CD4-positive, alpha-beta T cell treated with Interferon gamma for 1 hour (primary cell): ENCODE data around the gene PIK3IP1.
A peak's percentile ranks its signal among the peaks of the same experiment; 100 is the strongest.

Experiments
- DNase-seq: peaks from one replicate; pipeline ENCODE4 v3.0.0-alpha.2; 2020

The PIK3IP1 gene

DNA sequence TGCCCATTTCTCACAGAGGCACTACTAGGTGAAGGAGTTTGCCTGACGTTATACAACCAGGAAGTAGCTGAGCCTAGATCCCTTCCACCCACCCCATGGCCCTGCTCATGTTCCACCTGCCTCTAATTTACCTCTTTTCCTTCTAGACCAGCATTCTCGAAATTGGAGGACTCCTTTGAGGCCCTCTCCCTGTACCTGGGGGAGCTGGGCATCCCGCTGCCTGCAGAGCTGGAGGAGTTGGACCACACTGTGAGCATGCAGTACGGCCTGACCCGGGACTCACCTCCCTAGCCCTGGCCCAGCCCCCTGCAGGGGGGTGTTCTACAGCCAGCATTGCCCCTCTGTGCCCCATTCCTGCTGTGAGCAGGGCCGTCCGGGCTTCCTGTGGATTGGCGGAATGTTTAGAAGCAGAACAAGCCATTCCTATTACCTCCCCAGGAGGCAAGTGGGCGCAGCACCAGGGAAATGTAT, 14.1 kb downstream of the PIK3IP1 start:
- no peak for DNase-seq

DNA sequence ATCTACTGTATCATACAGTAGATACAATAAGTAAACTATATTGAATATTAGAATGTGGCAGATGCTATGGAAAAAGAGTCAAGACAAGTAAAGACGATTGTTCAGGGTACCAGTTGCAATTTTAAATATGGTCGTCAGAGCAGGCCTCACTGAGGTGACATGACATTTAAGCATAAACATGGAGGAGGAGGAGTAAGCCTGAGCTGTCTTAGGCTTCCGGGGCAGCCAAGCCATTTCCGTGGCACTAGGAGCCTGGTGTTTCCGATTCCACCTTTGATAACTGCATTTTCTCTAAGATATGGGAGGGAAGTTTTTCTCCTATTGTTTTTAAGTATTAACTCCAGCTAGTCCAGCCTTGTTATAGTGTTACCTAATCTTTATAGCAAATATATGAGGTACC, 14.5 kb downstream of the PIK3IP1 start:
- DNase-seq, result no peak

DNA sequence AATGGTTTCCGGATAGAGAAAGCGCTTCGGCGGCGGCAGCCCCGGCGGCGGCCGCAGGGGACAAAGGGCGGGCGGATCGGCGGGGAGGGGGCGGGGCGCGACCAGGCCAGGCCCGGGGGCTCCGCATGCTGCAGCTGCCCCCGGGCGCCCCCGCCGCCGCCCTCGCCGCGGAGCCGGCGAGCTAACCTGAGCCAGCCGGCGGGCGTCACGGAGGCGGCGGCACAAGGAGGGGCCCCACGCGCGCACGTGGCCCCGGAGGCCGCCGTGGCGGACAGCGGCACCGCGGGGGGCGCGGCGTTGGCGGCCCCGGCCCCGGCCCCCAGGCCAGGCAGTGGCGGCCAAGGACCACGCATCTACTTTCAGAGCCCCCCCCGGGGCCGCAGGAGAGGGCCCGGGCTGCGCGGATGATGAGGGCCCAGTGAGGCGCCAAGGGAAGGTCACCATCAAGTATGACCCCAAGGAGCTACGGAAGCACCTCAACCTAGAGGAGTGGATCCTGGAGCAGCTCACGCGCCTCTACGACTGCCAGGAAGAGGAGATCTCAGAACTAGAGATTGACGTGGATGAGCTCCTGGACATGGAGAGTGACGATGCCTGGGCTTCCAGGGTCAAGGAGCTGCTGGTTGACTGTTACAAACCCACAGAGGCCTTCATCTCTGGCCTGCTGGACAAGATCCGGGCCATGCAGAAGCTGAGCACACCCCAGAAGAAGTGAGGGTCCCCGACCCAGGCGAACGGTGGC, 15.7 kb downstream of the PIK3IP1 start:
- DNase-seq, result no peak

DNA sequence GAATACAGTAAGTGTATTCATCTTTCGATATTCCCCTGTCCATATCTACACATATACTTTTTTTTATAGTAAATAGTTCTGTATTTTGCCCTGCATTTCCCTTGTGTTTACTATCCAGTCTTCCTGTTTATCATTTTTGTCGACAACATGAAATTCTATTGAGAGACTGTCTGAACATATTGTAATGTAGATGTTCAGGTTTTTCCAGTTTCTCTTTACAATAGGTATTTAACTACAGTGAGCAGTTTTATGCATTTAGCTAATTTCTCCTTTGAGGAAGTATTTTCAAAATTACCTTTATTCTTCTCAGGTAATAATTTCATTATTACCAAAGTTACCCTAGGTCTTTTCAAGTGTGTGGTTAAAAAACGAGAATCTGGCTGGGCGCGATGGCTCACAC, 16.7 kb downstream of the PIK3IP1 start:
- no peak for DNase-seq

DNA sequence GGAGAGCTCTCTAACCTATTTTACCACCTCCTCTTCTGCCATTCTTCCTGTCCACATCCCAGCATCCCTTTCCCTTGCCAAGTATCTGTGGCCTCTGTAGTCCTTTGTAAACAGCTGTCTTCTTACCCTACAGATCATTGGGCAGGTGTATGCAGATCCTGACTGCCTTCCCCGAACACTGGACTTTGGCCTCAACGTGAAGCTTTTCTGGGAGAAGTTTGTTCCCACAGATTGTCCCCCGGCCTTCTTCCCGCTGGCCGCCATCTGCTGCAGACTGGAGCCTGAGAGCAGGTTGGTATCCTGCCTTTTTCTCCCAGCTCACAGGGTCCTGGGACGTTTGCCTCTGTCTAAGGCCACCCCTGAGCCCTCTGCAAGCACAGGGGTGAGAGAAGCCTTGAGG, 17.3 kb downstream of the PIK3IP1 start:
- DNase-seq, result no peak

DNA sequence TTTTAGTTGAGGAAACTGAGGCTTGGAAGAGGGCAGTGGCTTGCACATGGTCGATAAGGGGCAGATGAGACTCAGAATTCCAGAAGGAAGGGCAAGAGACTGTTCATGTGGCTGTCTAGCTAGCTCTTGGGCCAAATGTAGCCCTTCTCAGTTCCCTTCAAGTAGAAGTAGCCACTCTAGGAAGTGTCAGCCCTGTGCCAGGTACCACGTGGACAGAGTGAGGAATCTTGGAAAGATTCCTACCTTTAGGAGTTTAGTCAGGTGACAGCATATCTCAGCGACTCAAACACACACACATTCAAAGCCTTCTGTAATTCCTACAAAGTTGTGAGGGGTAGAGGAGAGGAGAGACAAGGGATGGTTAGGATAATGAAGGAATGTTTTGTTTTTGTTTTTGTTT, 18.3 kb downstream of the PIK3IP1 start:
- no peak for DNase-seq

DNA sequence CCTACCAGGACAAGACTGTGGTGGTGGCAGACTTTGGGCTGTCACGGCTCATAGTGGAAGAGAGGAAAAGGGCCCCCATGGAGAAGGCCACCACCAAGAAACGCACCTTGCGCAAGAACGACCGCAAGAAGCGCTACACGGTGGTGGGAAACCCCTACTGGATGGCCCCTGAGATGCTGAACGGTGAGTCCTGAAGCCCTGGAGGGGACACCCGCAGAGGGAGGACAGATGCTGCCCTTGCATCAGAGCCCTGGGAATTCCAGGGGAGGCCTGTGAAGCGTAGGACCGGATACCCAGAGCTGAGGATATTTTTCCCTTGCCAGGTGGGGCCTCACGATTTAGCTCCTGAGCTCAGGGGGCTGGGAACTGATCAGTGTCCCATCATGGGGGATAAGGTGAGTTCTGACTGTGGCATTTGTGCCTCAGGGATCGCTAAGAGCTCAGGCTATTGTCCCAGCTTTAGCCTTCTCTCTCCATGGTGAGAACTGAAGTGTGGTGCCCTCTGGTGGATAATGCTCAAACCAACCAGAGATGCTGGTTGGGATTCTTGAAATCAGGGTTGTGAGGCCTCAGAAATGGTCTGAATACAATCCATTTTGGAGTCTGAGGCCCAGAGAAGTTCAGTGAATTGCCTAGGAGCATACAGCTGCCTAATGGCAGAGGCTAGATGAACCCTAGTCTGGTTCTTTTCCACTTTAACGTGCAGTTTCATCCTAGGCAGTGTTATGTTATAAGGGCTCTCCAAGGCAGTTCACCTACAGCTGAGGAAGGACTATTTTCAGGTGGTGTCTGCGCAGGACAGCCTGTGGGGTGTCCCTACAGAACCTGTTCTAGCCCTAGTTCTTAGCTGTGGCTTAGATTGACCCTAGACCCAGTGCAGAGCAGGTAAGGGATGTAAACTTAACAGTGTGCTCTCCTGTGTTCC, 19.5 kb downstream of the PIK3IP1 start:
- DNase-seq, result peak; percentile 54

DNA sequence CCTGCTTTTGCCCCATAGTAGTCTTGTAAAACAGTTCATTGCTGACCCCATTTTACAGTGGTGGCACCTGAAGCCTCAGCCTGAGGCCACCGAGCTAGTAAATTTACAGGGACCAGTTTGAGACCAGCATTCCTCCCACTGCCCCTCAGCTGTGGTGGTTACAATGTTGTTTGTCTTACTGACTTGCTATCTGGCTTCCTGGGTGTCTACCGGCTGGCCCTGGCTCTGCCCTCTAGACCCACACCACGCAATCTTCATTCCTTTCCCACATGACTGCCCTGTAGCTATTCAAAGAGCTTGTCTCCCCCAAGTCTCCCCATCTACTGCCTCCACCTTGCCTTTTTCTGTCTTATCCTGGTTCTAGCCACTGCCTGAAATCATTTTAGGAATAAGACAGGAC, 20.8 kb downstream of the PIK3IP1 start:
- DNase-seq, result no peak

DNA sequence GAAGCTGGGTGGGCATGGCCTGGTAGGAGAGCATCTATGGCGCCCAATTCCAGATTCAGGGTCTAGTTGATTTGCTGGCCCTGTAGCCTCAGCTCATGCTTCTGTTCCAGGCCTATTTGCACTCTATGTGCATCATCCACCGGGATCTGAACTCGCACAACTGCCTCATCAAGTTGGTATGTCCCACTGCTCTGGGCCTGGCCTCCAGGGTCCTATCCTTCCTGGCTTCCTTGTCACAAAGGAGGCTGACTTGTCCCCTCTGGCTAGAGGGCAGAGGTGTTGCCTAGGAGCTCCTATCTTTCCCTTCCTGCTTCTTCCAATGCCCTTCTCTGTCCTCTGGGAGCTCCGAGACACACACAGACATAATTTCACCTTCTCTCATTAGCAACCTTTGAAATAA, 21.3 kb downstream of the PIK3IP1 start:
- DNase-seq, result no peak

DNA sequence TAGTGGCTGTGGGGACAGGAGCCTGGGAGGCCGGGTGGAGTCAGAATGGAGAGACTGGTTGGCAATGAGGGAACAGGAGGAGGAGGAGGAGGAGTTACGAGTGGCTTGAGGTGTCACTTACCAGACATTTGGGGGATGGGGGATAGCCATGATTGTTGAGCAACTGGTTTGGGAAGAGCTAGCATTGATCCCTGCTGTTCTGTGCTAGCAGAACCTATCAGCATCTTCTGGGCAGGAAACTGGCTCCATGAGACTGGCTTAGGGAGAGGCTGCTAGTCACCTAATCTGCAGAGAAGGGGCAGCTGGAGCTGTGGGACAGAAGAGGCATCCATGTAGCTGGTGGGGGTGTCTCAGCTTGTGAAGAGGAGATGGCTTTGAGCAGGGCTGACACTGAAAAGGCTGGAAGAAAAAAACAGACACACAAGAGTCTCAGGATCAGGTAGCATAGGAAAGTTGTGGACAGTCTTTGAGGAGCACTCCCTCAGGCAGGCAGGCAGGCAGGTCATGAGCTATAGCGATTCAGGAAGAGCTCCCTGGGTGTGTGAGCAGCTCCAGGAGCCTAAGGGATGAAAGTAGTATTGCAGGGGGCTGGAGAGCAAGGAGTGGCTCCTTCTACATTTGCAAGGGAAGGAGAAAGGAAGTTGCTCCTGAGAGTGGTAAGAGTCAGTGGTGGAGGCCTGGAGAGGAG, 22.3 kb downstream of the PIK3IP1 start:
- DNase-seq, result no peak

DNA sequence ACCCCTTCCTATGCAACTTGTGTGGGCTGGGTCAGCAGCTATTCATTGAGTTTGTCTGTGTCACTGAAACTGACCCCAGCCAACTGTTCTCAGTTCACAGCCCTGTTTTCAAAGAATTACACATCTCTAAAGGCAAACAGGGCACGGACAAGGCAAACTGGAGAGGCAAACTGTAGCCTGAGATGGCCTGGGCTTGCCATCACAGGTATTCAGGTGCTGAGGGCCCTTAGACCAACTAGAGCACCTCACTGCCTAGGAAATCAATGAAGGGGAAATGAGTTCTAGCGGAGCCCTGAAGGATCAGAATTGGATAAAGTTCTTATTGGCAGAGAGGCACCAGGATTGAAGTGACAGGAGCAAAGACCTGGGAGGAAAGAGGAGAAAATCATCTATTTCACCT, 24.0 kb downstream of the PIK3IP1 start:
- no peak for DNase-seq

DNA sequence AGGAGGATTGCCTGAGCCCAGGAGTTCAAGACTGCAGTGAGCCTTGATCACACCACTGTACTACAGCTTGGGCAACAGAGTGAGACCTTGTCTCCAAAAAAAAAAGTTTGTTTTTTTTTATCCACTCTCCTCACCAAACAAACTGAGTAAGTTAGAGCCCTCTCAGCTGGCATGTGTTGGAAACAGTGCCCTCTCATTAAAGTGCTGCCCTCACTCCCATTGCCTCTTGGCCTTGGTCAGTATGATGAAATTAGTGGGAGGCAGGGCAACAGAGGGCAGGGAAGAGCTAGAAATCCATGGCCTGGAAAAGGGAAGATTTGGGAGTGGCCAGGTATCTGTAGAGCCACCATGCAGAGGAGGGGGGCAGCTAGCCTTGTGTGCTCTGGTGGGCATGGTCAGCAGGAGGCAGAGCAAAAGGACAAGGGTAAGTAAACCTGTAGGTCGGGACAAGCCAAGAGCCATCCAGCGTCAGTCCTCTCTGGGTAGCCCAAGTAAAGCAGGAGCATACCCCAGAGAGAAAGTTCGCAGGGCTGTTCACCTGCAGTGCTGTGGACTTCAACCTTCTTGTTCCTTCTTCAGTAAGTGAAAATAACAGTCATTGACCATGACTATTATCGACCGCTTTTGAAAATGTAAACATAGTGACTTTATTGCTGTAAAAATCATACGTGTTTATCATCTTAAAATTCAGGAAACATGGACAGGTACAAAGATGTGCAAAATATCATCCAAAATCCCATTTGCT, 28.2 kb downstream of the PIK3IP1 start:
- DNase-seq, result no peak

DNA sequence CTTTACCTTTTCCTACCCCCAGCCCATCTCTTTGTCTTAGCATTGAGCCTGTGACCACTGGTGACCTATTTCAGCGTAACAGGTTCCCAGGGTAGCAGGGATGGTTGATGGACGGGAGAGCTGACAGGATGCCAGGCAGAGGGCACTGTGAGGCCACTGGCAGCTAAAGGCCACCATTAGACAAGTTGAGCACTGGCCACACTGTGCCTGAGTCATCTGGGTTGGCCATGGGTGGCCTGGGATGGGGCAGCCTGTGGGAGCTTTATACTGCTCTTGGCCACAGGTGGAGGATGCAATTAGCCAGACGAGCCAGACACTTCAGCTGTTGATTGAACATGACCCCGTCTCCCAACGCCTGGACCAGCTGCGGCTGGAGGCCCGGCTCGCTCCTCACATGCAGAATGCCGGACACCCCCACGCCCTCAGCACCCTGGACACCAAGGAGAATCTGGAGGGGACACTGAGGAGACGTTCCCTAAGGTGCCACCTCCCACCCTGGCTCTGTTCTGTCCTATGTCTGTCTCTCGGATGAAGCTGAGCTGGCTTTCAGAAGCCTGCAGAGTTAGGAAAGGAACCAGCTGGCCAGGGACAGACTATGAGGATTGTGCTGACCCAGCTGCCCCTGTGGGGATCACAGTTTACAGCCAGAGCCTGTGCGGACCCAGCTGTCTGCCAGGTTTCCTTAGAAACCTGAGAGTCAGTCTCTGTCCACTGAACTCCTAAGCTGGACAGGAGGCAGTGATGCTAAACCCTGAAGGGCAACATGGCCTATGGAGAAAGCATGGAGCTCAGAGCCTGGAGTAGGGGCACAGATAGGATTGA, 29.8 kb downstream of the PIK3IP1 start:
- no peak for DNase-seq

DNA sequence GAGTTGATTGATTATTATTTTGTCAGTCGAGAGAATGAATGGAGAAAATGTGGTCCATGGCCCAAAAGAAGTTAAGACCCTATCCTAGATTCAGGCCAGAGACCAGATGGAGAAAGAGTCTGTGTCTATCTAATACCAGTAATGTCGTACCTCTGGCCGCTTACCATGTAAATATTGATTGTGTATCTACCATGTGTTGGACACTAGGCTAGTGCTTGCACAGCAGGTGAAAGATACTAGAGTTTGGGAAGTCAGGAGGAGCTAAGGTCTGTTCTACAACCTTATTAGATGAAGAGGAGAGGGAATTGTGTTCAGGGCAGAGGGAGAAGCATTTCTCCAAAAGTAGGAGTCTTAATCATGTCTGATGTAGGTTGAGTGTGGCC, 31.8 kb downstream of the PIK3IP1 start:
- no peak for DNase-seq

DNA sequence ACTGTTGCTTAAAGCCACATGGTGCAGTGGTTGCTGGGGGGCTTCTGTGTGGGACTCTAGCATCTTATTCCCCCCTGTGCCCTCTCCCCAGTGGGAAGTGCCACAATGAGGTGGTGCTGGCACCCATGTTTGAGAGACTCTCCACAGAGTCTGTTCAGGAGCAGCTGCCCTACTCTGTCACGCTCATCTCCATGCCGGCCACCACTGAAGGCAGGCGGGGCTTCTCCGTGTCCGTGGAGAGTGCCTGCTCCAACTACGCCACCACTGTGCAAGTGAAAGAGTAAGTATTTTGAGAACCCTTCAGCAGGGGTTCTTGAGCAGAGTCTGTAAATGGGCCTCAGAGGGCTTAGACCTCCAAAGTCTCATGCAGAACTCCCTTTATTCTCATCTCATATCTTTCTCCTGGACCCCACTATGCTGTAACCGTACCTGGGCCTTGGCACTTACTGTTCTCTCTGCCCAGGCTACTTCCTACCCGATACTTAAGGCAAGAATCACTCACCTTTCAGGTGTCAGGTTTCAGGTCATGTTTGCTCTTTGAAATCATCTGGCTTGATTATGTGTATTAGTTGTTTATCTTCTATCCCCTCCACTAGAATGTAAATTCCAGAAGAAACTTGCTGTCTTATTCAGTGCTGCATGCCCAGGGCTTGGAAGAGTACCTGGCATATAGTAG, 32.4 kb downstream of the PIK3IP1 start:
- no peak for DNase-seq

DNA sequence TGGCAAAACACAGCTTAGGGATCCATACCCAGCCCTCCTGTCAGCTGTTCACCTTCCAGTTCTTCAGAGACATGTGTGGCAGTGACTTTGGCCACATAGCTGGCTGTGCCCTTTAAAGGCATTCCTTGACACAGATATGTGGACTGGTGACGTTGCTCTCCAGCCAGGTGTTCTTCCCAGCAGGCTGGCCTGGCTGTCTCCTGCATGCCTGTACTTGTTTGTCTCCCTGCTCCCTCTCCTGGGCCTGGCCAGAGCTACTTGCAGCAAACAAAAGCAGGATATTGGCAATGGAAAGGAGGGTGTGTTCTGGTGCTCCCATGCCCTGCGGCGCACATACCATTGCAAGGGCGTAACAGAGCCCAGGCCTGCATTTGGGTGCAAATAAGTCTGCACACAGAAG, 38.3 kb downstream of the PIK3IP1 start:
- no peak for DNase-seq

DNA sequence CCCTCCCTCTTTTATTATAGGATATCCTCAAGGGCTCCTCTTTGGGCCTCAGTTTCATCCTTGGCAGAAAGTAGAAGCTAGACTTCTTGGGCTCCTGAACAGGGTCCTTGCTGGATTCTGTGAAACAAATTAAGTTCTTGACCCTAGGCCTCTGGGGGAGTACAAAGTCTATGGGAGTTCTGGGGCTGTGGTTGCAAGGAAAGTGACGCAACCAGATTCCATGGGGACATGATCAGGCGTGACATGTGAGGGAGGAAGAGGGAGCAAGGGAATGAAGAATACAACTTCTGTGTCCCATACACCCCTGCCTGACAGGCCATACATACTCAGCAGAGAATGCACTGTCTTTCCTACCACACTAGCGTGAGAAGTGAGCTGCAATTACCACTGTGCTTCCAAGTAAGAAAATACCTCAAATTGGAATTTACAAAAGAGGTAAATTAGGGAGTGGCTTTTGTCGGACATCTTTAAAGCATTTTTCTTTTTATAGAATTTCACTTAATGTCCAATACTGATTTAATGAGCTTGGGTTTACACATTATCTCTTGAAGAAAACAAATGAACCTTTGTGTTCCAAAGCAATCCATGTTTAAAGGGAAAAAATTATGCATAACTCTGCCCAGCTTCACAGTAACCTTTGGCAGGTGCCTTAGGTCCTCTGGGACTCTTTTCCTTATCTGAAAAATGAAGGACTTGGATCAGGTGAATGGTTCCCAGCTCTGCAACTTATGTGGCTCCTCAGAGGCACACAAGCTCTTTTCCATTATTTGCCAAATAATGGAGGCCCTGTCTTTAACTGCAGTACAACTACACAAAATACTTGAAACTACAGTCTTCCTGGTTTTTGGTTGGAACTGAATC, 41.3 kb downstream of the PIK3IP1 start:
- no peak for DNase-seq

DNA sequence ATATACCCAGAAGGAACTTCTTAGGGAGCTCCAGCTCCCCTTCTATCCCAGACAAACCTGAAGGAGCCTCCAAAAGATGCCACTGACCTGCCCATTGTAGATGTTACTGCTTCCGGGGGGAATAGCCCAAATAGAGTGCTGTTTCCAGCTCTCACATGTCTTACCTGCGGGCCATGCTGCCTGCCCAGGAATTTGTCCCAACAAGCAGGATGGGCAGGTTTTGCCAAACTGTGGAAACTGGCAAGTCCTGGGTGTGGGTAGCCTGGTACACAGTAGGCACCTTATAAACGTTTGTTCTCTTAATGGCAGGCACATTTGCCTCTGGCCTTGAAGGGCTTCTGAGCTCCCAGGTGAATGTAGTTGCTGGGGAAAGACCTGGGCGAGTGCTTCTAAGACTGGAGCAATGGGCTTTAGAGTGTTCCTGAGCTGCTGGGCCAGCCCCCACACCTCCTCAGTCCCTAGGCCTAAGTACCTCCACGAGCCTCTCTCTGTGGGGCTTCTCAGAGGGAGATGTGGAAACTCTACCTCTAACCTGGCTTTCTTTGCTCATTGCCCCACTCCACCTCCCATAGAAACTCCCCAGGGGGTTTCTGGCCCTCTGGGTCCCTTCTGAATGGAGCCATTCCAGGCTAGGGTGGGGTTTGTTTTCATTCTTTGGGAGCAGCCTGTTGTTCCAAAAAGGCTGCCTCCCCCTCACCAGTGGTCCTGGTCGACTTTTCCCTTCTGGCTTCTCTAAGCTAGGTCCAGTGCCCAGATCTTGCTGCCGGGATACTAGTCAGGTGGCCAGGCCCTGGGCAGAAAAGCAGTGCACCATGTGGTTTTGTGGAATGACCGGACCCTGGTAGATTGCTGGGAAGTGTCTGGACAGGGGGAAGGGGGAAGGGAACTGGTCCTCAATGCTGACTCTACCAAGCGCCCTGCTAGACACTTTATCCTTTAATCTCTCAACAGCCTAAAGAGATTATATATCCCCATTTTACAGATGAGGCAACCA, 43.0 kb downstream of the PIK3IP1 start:
- DNase-seq, result no peak

DNA sequence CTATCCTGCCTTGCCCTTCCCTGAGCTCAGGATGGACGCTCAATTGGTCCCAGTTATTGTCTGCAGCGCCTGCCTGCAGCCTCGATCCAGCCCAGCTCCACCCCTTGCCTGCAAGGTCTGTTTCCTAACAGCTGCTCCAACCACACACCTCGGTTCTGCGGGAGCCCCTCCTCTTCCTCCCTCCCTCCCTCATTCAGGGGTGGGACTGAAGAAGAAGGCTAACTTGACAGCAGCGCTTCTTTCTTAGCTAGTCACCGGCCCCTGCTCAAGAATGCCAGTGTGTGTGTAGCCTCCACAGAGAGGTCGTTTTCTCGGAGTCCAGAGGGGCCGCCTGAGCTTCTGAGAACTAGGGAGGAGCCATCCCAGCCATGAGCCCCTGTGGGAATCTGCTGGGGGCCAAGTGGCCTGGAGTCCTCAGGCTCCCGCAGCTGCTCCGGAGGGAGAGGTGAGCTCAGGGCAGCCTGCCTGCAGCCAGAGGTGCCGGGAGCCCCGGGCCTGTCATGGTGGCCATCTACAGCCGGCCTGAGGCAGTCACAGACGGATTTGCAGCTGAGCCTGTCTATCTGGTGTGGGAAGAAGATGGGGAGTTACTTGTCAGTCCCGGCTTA, 44.0 kb downstream of the PIK3IP1 start:
- peak; percentile 65 for DNase-seq
